Sigmoid colon (tissue), 7 donors: ENCODE data around the gene TSPAN11. TPM values are rescaled to one million over a fixed set of nuclear protein-coding genes. Genes with fewer than 3 reads are reported as not detected.

Experiments
- DNase-seq: peaks from one replicate; pipeline ENCODE4 v3.0.0-alpha.2; 2019
- H3K27ac ChIP-seq, 4 donors: fragments of 200-600 bp; sonication (generic); one replicate each; pipeline ENCODE4 v1.5.1; 2016 to 2019; ENCODE audit warnings: mild to moderate bottlenecking in 1 of 4
- H3K27me3 ChIP-seq, 3 donors: fragments of 200-600 bp; sonication (generic); one replicate each; pipeline ENCODE4 v1.5.1; 2019; ENCODE audit warnings: mild to moderate bottlenecking in 1 of 3
- H3K36me3 ChIP-seq, 4 donors: fragments of 200-600 bp; sonication (generic); one replicate each; pipeline ENCODE4 v1.5.1; 2016 to 2019
- H3K4me1 ChIP-seq, 4 donors: fragments of 200-600 bp; sonication (generic); one replicate each; pipeline ENCODE4 v1.5.1; 2017 to 2019
- H3K4me3 ChIP-seq, 4 donors: fragments of 200-600 bp; sonication (generic); one replicate each; pipeline ENCODE4 v1.5.1; 2017 to 2019; ENCODE audit warnings: mild to moderate bottlenecking in 2 of 4, moderate library complexity in 1 of 4
- H3K9me3 ChIP-seq, 4 donors: fragments of 200-600 bp in 3 of 4; sonication (generic) in 3 of 4; one replicate each; pipeline versions ENCODE4 v1.5.1 to v1.6.1; 2013 to 2019
- EP300 ChIP-seq, 4 donors: sonication (generic); formaldehyde crosslinking; IDR thresholded peaks; one replicate each; pipeline ENCODE4 v1.6.1; 2017; ENCODE audit warnings: antibody characterized with exemption in 4 of 4
- POLR2A ChIP-seq, 2 donors: fragments of 450-650 bp; IDR thresholded peaks; one replicate each; pipeline ENCODE4 v1.6.1; 2016; ENCODE audit warnings: antibody characterized with exemption in 2 of 2, mild to moderate bottlenecking in 2 of 2, moderate library complexity in 2 of 2
- POLR2AphosphoS5 ChIP-seq, 4 donors: sonication (generic); formaldehyde crosslinking; IDR thresholded peaks; one replicate each; pipeline ENCODE4 v1.6.1; 2017; ENCODE audit warnings: antibody characterized with exemption in 4 of 4
- WGBS, 2 donors: extraction: QIAGEN DNeasy Blood & Tissue Kit; methylation state at CpG; one replicate each; pipeline ENCODE4 v1.1.7; 2013; 5-methylcytosine and 5-hydroxymethylcytosine counted together
- intact Hi-C: fragments of 100-400 bp; cut with DNase I; formaldehyde crosslinking; loops from one replicate; pipeline ENCODE4 v1.15.1; 2023
- polyA plus RNA-seq, 3 donors: library from polyadenylated mRNA; stranded (reverse); fragments of 200-250 nt; gene quantifications; one replicate each; pipeline ENCODE4 v1.2.3, GENCODE V29; 2013
- total RNA-seq, 4 donors: library from RNA; depleted of rRNA; stranded (reverse); fragments of >200 nt; gene quantifications; one replicate each; pipeline ENCODE4 v1.1.0, GENCODE V29; 2016
- TF ChIP-seq, protein P1 (sequence below), 4 experiments: fragments of 450-650 bp in 3 of 4; fragments of 200-600 bp in 1 of 4; IDR thresholded peaks; one replicate each; pipeline ENCODE4 v1.5.1; 2016 to 2019; ENCODE audit warnings: antibody characterized with exemption in 4 of 4, mild to moderate bottlenecking in 3 of 4, moderate library complexity in 2 of 4
- donor health status: healthy with polysubstance abuse.
- donor health status: Bipolar disorder and iron deficiency.
- donor health status: healthy.

Gene TSPAN11
- total and polyA plus RNA-seq, 7 donors: 0.23 to 18.9 (median 7.8) TPM

DNA sequence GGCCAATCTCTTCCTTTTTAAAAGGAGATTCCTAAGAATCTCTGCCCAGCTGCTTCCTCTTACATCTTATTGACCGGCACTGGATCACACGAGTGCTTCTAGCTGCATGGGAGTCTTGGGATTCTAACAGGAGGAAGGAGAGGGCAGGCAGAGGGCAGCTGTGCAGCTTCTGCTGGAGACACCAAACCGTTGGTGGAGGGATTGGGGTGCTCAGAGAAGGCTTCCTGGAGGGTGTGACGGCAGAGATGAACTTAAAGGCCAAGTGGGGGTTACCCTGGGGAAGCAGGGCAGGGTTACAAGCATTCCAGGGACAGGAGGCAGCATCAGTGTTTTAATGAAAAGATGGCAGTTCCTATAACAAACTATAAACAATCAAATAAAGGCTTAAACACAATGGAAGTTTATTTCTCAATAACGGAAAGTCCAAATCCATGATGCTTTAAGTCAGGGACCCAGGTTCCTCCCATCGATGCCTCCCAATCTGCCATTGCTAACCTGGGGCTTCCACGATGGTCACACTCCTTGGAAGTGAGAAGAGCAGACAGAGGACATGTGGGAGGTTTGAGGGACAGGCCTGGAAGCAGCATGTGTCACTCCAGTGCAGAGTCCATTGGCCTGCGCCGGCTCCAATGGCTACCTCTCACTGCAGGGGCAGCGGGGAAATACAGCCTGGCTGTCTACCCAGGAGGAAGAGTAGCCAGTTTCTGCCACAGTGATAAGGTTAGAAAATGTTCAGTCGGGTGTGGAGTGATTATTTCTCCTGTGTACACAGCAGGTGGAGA lies 94.0 kb downstream of the TSPAN11 start:
- Histone ChIP-seq H3K27ac (no peak overlapping the region), H3K36me3 (no peaks in the 10 kb centered on the region), H3K4me1 (no peaks in the 10 kb centered on the region), H3K9me3 (no peaks in the 10 kb centered on the region), H3K27me3 (no peaks in the 10 kb centered on the region), H3K4me3 (no peak overlapping the region)
- intact Hi-C loops: no loop called here
- DNase-seq: peak; percentile 54
- WGBS, 2 donors: 89% methylated on average over 11 of the region's 11 CpGs
- no peak for TF ChIP-seq POLR2A (IDR thresholded peaks at IDR 0.05)
- no peak for TF ChIP-seq EP300 (IDR thresholded peaks at IDR 0.05)
- no peak for TF ChIP-seq POLR2AphosphoS5 (IDR thresholded peaks at IDR 0.05)
- TF ChIP-seq, protein P1, sequence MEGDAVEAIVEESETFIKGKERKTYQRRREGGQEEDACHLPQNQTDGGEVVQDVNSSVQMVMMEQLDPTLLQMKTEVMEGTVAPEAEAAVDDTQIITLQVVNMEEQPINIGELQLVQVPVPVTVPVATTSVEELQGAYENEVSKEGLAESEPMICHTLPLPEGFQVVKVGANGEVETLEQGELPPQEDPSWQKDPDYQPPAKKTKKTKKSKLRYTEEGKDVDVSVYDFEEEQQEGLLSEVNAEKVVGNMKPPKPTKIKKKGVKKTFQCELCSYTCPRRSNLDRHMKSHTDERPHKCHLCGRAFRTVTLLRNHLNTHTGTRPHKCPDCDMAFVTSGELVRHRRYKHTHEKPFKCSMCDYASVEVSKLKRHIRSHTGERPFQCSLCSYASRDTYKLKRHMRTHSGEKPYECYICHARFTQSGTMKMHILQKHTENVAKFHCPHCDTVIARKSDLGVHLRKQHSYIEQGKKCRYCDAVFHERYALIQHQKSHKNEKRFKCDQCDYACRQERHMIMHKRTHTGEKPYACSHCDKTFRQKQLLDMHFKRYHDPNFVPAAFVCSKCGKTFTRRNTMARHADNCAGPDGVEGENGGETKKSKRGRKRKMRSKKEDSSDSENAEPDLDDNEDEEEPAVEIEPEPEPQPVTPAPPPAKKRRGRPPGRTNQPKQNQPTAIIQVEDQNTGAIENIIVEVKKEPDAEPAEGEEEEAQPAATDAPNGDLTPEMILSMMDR (IDR thresholded peaks at IDR 0.05): no peak

DNA sequence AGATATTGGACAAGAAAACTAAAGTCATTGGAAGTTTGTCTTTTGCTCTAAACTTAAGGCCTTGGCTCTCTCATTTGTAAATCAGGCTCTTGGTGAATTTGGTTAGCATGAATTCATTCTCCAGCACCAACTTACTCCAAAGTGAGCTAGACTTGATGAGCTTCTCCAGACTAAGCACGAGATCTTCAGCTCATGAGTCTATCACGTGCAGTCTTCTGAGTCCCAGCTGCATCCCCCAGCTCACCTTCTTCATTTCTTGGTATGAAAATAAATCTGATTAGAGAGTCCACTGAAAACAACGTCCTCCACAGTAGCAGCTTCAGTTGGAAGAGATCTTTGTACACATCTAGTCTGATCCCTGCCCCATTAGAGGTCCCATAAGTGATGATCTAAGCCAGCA lies 94.6 kb downstream of the TSPAN11 start:
- no peak for TF ChIP-seq EP300 (IDR thresholded peaks at IDR 0.05)
- no peak for TF ChIP-seq POLR2AphosphoS5 (IDR thresholded peaks at IDR 0.05)
- TF ChIP-seq, protein P1 (IDR thresholded peaks at IDR 0.05): no peak
- no peak for TF ChIP-seq POLR2A (IDR thresholded peaks at IDR 0.05)
- 87 to 88% methylated on average over 3 of the region's 3 CpGs for WGBS, 2 donors
- DNase-seq: no peak

DNA sequence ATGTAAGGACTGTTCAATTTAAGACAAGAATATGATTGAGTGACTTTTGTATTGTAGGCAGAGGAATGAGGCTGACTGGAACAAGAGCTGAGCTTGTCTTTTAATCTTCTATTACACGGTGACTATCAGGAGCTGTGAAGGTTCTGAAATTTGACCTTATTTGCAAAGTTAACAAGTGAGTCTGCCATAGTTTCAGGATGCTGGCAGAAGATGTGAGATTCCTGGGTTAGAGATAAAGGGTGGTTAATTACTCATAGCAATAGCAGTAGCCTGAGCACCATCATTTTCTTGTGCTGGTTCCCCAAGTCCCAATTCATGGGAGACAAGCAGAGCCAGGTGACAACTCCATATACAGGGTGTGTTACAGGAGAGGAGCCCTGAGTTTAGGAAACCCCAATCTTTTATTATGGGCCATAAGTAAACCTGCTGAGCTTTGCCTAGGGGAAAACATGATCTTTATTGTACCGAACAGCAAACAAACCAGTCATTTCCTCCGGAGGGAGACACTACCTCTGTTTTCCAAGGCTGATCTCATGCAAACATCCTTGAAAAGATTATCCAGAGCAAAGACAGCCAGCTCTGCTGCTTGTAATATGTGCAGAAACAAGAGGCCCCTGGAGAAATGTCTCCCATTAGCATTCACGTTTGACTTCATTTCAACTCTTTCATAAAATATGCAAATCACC lies 95.4 kb downstream of the TSPAN11 start:
- no peak overlapping the region for H3K27ac ChIP-seq
- no peaks in the 10 kb centered on the region for H3K36me3 ChIP-seq
- intact Hi-C loops: no loop called here
- H3K4me3 ChIP-seq: no peak overlapping the region
- no peaks in the 10 kb centered on the region for H3K9me3 ChIP-seq
- no peaks in the 10 kb centered on the region for H3K4me1 ChIP-seq
- no peaks in the 10 kb centered on the region for H3K27me3 ChIP-seq
- TF ChIP-seq POLR2AphosphoS5 (IDR thresholded peaks at IDR 0.05) (no peak), POLR2A (IDR thresholded peaks at IDR 0.05) (no peak), EP300 (IDR thresholded peaks at IDR 0.05) (no peak)
- TF ChIP-seq, protein P1 (IDR thresholded peaks at IDR 0.05): no peak
- no peak for DNase-seq
- 39 to 67% methylated on average over 4 of the region's 4 CpGs for WGBS, 2 donors

More for the DNA sequence above, 94.6 kb downstream of the TSPAN11 start:
- Histone ChIP-seq H3K9me3 (no peaks in the 10 kb centered on the region), H3K27me3 (no peaks in the 10 kb centered on the region), H3K27ac (no peak overlapping the region), H3K4me1 (no peaks in the 10 kb centered on the region), H3K4me3 (no peak overlapping the region), H3K36me3 (no peaks in the 10 kb centered on the region)
- intact Hi-C loops: no loop called here

DNA sequence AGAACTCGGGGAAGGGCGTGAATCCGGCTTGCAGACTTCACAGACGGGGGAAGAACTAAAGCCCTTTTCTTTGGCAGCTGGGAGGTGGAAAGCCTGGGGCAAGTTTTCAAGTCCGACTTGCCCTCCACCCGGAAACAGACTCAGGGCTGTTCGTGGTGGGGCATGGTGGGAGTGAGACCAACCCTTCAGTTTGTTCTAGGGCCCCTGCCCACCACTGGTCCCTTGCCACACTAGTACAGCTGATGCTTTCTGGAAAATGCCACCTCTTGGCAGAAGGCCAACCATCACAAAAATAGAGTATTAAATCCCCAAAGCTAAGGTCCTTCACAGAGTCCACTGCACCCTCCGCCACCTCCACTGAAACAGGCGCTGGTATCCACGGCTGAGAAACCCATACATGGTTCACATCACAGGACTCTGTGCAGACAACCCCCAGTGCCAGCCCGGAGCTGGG lies 96.8 kb downstream of the TSPAN11 start:
- H3K4me3 ChIP-seq: no peak overlapping the region
- H3K27me3 ChIP-seq: no peaks in the 10 kb centered on the region
- 84 to 93% methylated on average over 11 of the region's 11 CpGs for WGBS, 2 donors
- no peak overlapping the region for H3K27ac ChIP-seq
- H3K4me1 ChIP-seq: no peaks in the 10 kb centered on the region
- no peaks in the 10 kb centered on the region for H3K9me3 ChIP-seq
- peak; percentile 52 for DNase-seq
- TF ChIP-seq EP300 (IDR thresholded peaks at IDR 0.05): no peak
- TF ChIP-seq POLR2A (IDR thresholded peaks at IDR 0.05): no peak
- TF ChIP-seq, protein P1 (IDR thresholded peaks at IDR 0.05): no peak
- TF ChIP-seq POLR2AphosphoS5 (IDR thresholded peaks at IDR 0.05): no peak
- H3K36me3 ChIP-seq: no peaks in the 10 kb centered on the region
- intact Hi-C loops: no loop called here
